GM18499 (cell line): ENCODE measurements around the gene BBOX1.
"Not testable (repeated sequence)": the region's sequence is repeated elsewhere in the genome, so short reads cannot be mapped to it uniquely, and the experiment has no call there.

Experiments
- ATAC-seq: cut with Tn5 transposase; IDR thresholded peaks from one replicate; pipeline ENCODE4 v1.9.1; 2021; ENCODE audit warnings: moderate number of reproducible peaks; ENCODE audit not compliant: insufficient read depth, unreplicated experiment

BBOX1 gene

DNA sequence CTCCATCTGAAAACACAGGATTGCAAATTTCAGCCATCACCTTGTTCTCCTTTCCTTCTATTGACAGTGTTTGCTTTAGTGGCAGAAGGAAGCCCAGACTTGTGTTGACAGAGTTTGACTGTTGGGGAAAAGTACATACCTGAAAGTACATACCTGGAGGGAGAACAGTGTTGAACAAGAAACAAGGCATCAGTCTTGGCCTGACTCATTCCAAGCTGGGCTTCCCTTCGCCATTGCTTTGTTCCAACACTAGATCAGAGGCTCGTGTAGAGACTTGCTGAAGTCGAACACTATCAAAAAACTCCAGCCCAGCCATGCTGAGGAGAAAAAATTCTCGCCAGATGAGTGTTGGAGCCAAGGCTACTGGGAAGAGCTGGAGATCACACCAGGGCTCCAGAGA, 133.4 kb downstream of the BBOX1 start:
- no peak for ATAC-seq

DNA sequence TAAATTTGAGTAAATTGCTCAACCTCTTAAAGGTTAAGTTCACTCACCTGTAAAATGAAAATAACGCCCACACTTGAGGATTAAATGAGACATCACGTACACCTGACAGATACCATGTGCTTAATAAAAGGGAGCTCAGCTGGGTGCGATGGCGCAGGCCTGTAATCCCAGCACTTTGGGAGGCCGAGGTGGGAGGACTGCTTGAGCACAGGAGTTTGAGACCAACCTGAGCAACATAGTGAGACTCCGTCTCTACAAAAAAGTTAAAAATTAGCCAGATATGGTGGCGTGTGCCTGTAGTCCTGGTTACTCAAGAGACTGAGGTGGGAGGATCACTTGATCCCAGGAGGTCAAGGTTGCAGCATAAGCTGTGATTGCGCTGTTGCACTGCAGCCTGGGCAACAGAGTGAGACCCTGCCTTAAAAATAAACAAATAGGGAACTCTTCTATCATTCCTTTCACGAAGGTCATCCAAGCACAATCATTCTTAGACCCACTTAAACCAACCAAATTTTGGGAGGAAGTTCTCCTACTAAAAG, 134.1 kb downstream of the BBOX1 start:
- no peak for ATAC-seq

DNA sequence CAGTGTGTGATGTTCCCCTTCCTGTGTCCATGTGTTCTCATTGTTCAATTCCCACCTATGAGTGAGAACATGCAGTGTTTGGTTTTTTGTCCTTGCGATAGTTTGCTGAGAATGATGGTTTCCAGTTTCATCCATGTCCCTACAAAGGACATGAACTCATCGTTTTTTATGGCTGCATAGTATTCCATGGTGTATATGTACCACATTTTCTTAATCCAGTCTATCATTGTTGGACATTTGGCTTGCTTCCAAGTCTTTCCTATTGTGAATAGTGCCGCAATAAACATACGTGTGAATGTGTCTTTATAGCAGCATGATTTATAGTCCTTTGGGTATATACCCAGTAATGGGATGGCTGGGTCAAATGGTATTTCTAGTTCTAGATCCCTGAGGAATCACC, 134.9 kb downstream of the BBOX1 start:
- not testable (repeated sequence) for ATAC-seq
